Coronary artery (tissue), 2 donors: Measurements from ENCODE around the gene ACHE.
"Not testable (repeated sequence)": the region's sequence is repeated elsewhere in the genome, so short reads cannot be mapped to it uniquely, and the experiment has no call there.

ENCODE experiments used
- DNase-seq: peaks from one replicate; pipeline ENCODE4 v3.0.0-alpha.2; 2017; ENCODE audit warnings: low spot score
- H3K27ac ChIP-seq, 2 donors: fragments of 200-600 bp; sonication (generic); one replicate each; pipeline ENCODE4 v1.5.1; 2016 to 2019
- H3K4me3 ChIP-seq: fragments of 200-600 bp; sonication (generic); 2 replicates; pipeline ENCODE4 v1.5.1; 2016; ENCODE audit warnings: mild to moderate bottlenecking, moderate library complexity
- CTCF ChIP-seq: fragments of 200-600 bp; sonication (generic); IDR thresholded peaks from one replicate; pipeline ENCODE4 v1.5.1; 2019; ENCODE audit warnings: antibody characterized with exemption

ACHE gene

GRCh38 chr7:100895701-100895955 lies at the start of gene ACHE:
TSS of gene ACHE (minus strand) at chr7:100895888. CDS start at chr7:100894232, 1,656 bp downstream.
- DNase-seq, result no peak
- no peak for TF ChIP-seq CTCF
- peak within 1 kb of the TSS in 1 of 2 donors; percentile 37 for H3K27ac ChIP-seq
- H3K4me3 ChIP-seq, result peak within 1 kb of the TSS; percentile 70

- DNase-seq, result no peak
- Histone ChIP-seq H3K4me3 (no peak overlapping the region), H3K27ac (no peak overlapping the region)
- no peak for TF ChIP-seq CTCF
Measured at GRCh38 chr7:100944138-100944537, 48.5 kb upstream of the ACHE start.

- TF ChIP-seq CTCF, result no peak
- no peak for DNase-seq
- no peak overlapping the region for H3K27ac ChIP-seq
Measured at GRCh38 chr7:100943693-100944092, 48.0 kb upstream of the ACHE start.

GRCh38 chr7:100942045-100942774 lies 46.5 kb upstream of the ACHE start:
- DNase-seq, result no peak
- TF ChIP-seq CTCF, result no peak
- Histone ChIP-seq H3K4me3 (no peak overlapping the region), H3K27ac (no peak overlapping the region)

More at GRCh38 chr7:100943693-100944092, 48.0 kb upstream of the ACHE start:
- no peak overlapping the region for H3K4me3 ChIP-seq

- not testable (repeated sequence) for DNase-seq, H3K4me3 ChIP-seq, H3K27ac ChIP-seq
Measured at GRCh38 chr7:100936167-100936566, 40.5 kb upstream of the ACHE start.

- H3K27ac ChIP-seq, DNase-seq, H3K4me3 ChIP-seq: not testable (repeated sequence)
Measured at GRCh38 chr7:100935381-100935780, 39.7 kb upstream of the ACHE start.

- no peak for DNase-seq
- no peak for TF ChIP-seq CTCF
- Histone ChIP-seq H3K4me3 (no peak overlapping the region), H3K27ac (no peak overlapping the region)
Measured at GRCh38 chr7:100933734-100934133, 38.0 kb upstream of the ACHE start.

GRCh38 chr7:100929808-100930174 lies 34.1 kb upstream of the ACHE start:
- no peak overlapping the region for H3K27ac ChIP-seq
- TF ChIP-seq CTCF, result no peak
- DNase-seq, result no peak
- no peak overlapping the region for H3K4me3 ChIP-seq

GRCh38 chr7:100923616-100924015 lies 27.9 kb upstream of the ACHE start:
- H3K27ac ChIP-seq, DNase-seq, H3K4me3 ChIP-seq: not testable (repeated sequence)
